H1 (cell line): ENCODE results near the gene ANK3. TPM values are rescaled to one million over a fixed set of nuclear protein-coding genes. Genes with fewer than 3 reads are reported as not detected.

ENCODE experiments used
- EP300 ChIP-seq, 2 experiments: IDR thresholded peaks; 1 replicate in 1 of 2; 2 replicates in 1 of 2; pipeline ENCODE4 v1.6.1; 2011 to 2012; ENCODE audit warnings: low read depth in 2 of 2, low read length in 2 of 2, mild to moderate bottlenecking in 2 of 2, borderline replicate concordance in 1 of 2, inconsistent platforms in 1 of 2, moderate library complexity in 1 of 2
- SAP30 ChIP-seq: fragments of 300-600 bp; sonication (generic); IDR thresholded peaks from 2 replicates; pipeline ENCODE4 v1.7.1; 2012; ENCODE audit warnings: low read length, moderate library complexity, mild to moderate bottlenecking, inconsistent platforms; ENCODE audit not compliant: insufficient read depth, insufficient replicate concordance
- polyA plus RNA-seq, 7 experiments: library from polyadenylated mRNA; depleted of rRNA in 3 of 7; stranded (reverse) in 5 of 7; unstranded in 2 of 7; fragments of >200 nt in 5 of 7; fragments of 200-250 nt in 2 of 7; gene quantifications; 1 replicate in 5 of 7; 2 replicates in 1 of 7; 4 replicates in 1 of 7; pipeline versions ENCODE4 v1.2.1 to v1.2.3, GENCODE V29; 2011 to 2013; ENCODE audit warnings: missing spikeins in 2 of 7, mixed read lengths in 2 of 7
- total RNA-seq: library from RNA; stranded (reverse); fragmentation: NEBNext Ultra II Directional; extraction: Animal tissue kit (Norgen Biotek cat#: 25700); gene quantifications from 2 replicates; pipeline ENCODE4 v1.2.1, GENCODE V29; 2021

Gene ANK3
- total and polyA plus RNA-seq, 2 of the 8 experiments (the other 6 are each of a cell fraction or from before 2014, with no cell fraction given): 18.1 to 67.9 TPM

- TF ChIP-seq SAP30 (no peak), EP300 (IDR thresholded peaks at IDR 0.05; ENCODE audit: borderline replicate concordance in 1 of 2, low read depth in 2 of 2, low read length in 2 of 2) (no peak)
These were observed 50.9 kb downstream of the ANK3 start (continued) for GRCh38 chr10:60338786-60339185.
